GM19239 (cell line): ENCODE data around the gene ETV6.
A peak's percentile ranks its signal among the peaks of the same experiment; 100 is the strongest.
"Not testable (repeated sequence)": the region's sequence is repeated elsewhere in the genome, so short reads cannot be mapped to it uniquely, and the experiment has no call there.

Experiments used
- DNase-seq: peaks from one replicate; pipeline ENCODE4 v3.0.0; 2011; ENCODE audit warnings: low spot score; ENCODE audit not compliant: insufficient read length
- FAIRE-seq: peaks from 2 replicates; lab custom pipeline; 2011; peaks lifted over from hg19 to GRCh38; lab: Jason Lieb, UNC

Gene ETV6

DNA sequence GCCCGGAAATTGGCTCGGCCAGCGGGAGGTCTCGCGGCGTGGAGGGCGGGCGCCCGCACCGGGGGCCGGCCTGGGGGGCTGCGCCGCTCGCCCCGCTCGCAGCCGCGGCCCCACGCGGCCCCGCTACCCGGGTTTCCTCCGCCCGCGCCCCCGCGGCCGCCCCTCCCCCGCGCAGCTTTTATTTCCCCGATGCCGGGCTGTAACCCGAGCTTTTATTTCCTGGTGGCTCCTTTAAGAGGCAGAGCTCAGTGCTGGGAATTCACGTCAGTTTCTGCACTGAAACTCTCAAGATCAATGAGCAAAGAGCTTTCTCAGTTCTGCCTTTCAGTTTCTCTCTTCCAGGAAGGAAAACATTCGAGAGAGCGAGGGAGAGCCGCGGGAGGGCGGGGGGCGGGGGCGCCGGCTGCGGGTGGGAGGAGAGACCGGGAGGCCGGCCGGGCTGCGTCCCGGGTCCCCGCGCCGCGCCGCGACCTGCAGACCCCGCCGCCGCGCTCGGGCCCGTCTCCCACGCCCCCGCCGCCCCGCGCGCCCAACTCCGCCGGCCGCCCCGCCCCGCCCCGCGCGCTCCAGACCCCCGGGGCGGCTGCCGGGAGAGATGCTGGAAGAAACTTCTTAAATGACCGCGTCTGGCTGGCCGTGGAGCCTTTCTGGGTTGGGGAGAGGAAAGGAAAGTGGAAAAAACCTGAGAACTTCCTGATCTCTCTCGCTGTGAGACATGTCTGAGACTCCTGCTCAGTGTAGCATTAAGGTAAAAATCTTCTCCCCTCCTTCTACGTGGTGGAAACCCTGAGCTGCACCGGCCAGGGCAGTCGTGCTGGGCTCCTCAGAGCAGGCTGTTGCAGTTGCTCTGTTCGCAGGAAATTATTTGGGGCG lies at the start of gene ETV6:
TSS of gene ETV6 (plus strand) at position 262 of the 873 bp plus-strand sequence. CDS start at position 716, 454 bp downstream.
- FAIRE-seq = peak; percentile 78

DNA sequence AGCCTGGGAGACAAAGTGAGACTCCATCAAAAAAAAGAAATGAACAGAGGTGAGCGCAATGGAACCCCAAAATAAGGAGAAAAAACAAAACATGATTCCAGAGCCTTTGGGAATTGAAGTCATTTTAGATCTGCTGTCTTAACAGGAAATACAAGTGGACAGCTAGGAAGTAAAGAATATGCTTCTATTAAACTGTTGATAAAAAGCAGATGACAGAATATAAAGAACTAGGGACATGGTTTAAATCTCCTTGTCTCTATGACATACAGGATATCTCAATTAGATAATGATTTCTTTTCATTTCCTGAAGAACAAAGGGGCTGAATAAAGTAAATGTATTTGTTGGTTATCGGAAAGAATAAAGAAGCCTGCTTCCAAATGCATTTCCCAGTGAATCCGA lies 49.3 kb upstream of the ETV6 start:
- DNase-seq (no peak), FAIRE-seq (no peak)

More for the DNA sequence above, at the start of gene ETV6:
- peak; percentile 91 for DNase-seq

DNA sequence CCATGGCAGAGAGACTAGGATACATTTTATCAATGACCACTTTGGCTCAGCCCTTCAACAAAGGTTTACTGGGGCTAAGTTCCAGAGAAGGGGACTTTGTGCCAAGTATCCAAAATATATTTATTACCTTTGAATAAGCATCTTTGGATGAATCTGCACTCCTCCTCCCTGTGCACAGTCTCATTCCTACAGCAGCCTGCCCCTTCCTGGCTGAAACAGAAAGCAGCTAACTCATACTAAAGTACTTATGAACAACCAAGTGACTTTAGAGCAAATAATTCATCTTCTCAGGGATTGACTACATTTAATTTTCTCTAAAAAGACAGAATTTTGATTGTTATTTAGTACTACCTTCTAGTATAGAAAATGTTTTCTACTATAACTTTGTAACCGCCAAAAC lies 47.8 kb upstream of the ETV6 start:
- peak; percentile 51 for FAIRE-seq
- no peak for DNase-seq

DNA sequence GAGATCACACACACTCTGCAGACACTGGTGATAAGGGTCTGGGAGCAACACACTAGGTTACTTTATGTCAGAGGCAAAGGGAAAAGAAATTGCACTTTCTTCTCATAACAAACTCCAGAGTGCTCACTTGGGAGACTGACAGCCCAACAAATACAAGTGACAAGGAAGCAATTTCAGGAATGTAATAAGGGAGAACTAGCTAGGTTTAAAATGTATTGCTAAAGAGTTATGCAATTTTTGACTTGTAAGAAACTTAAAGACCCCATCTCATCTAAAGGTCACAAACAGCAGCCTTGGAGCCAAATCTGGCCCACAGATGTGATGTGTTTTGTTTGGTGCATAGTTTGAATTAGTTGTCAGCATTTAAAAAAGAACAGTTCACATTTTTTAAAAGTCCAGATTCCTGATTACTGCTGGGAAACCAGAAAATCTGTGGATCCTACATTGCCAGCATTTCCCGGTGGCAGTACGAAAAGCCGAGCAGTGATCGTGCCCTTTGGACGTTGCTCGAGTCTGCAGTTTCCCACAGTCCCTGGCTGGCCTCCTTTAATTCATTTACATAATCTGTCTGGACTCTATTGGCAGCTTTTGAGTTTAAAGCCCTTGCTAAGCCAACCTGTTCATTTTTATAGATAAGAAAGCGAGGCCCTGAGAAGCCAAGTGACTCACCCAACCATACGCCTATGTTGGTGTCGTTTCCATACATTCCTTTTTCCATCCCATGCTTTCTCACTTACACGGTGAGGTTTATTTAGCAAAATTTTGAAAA lies 42.0 kb upstream of the ETV6 start:
- FAIRE-seq (no peak), DNase-seq (no peak)

DNA sequence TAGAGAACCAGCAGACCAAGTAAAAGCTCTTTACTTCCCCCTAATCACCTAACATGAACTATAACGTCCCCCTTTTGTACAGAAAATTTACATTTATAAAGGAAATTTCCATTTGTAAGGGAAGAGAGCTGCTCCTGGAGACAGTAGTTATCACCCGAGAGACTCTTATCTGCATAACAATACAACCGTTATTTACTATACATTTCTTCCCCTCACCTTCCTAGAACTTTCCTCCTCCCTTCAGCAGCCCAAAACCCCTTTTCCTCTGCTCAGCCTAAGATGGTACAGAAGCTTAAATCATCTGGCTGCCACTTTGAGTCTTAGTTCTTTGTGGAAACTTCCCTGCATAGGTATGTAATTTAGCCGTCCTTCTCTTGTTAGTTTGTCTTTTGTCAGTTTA lies 40.4 kb upstream of the ETV6 start:
- DNase-seq = no peak
- no peak for FAIRE-seq

DNA sequence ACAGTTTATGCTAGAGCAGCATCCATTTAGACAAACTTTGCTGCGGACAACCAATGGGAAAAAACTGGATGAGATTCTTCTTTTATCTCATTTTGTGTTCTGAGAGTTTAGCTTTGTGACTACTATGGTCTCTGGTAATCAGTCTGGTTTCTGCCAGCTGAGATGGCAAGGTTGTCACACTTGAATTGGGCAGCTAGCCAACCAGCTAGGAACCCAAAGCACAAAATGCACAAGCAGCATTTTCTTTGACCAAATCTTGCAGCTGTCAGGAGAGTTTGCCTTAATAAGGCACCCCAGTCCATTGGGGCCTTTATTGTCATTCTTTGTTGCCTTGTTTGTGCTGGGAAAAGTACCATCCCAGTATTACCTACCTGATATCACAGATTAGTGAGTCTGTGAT lies 34.0 kb upstream of the ETV6 start:
- no peak for DNase-seq
- FAIRE-seq = no peak

DNA sequence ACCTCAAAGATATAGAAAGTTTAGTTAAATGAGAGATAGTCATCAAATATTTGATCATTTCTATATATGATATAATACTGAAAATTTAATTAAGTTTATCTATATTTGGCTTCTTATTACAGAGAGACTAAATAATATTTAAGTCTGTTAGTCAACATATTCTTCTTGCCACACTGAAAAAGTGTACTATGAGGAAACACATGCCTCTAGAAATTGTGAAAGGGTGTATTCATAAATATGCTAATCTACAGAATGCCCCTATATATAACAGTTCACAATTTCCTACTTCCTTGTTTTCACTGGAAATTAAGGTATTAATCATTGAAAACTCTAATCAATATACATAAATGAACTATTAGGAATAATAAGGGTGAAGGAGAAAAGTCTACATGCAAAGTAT lies 31.4 kb upstream of the ETV6 start:
- FAIRE-seq (no peak), DNase-seq (no peak)

DNA sequence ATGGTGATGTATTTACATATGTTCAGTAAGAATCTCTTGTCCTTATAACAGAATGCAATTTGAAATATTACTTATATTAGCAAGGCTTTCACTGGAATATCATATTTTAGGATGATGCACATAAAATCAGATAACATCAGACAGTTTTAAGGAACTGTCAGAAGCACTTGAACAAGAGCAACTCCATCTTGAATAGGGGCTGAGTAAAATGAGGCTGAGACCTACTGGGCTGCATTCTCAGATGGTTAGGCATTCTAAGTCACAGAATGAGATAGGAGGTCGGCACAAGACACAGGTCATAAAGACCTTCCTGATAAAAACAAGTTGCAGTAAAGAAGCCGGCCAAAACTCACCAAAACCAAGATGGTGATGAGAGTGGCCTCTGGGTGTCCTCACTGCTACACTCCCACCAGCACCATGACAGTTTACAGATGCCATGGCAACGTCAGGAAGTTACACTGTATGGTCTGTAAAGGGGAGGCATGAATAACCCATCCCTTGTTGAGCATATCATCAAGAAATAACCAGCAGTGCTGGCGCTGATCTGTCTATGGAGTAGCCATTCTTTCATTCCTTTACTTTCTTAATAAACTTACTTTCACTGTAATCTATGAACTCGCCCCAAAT lies 27.6 kb upstream of the ETV6 start:
- FAIRE-seq = no peak

DNA sequence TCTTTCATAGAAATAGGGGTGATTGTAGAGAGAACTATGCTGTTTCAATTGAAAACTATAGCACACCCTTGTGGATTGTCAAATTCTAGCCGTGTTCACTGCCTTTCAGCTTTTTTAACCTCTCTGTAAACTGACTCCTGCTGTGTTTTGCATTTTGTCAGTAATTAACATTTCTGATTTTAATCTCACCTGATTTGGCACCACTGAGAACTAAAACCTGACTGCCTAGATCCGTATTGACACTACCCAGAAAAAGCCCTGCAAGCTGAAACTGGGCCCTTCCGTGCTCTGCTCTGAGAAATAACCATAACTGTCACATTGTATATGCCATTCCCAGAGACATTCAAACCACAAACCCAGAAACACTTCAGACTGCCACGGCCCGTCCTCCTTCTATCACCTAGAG lies 26.6 kb upstream of the ETV6 start:
- DNase-seq (no peak), FAIRE-seq (peak; percentile 71)

More for the DNA sequence above, 27.6 kb upstream of the ETV6 start:
- no peak for DNase-seq

DNA sequence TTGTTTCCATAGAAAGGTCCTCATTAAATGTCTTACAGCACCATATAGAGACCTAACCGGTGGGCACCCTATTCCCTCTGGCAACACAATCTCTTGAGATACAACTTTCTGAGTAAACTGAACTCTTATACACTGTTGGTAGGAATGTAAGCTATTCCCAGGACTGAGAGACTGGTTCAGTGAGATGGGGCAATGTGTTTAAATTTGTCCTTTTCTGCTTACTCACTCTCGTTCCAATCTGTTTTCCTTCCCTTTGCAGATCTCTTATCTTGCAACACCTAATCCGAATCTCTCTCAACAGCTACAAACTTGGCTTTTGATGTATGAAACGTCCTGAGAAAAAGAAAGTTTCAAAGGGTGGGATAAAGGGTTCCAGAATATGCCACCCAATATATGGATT lies 26.1 kb upstream of the ETV6 start:
- FAIRE-seq (no peak), DNase-seq (no peak)

DNA sequence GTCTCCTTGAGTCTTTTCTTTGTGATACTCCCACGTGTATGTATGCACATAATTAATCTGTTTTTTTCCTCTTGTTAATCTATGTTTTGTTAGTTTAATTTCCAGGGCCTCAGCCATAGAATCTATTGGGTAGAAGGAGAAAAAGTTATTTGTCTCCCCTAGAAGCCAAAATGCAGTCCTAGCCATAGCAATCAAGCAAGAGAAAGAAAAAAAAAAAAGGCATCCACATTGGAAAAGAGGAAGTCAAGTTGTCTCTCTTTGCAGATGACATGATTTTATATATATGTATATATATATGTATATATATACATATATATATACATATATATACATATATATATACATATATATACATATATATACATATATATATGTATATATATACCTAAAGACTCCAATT lies 25.4 kb upstream of the ETV6 start:
- DNase-seq = no peak

DNA sequence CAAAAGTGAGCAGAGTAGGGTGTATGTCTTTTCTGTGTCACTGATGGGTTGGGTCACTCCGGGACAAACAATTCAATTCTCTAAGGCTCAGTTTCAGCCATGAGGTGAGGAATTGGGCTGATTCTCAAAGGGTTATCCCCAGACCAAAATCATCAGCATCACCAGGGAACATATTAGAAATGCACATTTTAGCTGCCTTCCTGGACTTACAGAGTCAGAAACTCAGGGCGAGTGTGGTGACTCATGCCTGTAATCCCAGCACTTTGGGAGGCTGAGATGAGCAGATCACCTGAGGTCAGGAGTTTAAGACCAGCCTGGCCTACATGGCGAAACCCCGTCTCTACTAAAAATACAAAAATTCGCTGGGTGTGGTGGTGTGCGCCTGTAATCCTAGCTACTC lies 21.8 kb upstream of the ETV6 start:
- FAIRE-seq, DNase-seq: not testable (repeated sequence)

More for the DNA sequence above, 25.4 kb upstream of the ETV6 start:
- FAIRE-seq = no peak

DNA sequence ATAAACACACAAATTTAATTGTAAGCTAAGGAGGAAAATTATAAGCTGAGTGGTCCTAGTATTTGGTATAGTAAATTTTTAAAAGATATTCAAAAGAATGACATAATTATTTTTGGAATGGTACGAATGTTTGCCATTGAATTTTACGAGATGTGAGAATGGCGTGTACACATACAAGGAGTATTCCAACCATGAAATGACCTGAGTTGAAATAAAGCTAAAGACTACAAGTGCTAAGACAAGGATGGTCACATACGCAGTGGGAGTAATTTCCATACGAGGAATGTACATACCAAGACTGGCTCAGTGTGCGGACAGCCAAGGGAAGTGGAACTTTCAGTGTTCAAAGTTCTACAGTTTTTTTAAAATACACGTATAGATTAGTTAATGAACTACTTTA lies 21.1 kb upstream of the ETV6 start:
- DNase-seq (no peak), FAIRE-seq (no peak)

DNA sequence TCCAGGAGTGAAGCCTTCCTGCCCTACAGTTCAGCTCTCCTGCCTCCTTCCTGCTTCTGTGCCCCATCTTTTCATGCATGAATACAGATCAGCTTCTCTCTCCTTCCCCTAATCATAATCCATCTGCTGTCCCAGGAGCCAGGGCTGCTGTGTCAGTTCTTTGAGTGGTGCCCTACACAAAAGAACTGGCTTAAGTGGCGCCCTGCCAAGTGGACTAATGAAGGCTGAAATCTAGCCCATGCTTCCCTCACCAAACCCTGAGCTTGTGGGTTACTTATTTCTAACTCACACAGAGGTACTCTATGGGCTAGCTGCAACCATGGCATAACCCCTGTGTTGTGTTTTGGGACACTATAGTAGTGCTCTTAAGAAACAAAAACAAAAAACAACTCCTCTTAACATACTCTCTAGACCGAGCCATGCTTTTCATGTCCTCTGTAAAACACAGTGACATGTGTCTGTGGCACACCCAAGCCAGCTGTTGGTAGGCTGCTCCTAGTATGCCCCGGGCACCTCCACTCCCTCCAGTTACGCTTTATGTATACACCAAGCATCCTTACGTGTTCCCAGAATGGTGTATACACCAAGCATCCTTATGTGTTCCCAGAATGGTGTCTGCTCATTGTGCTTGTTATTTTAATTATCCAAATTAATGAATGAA lies 19.3 kb upstream of the ETV6 start:
- no peak for FAIRE-seq
- no peak for DNase-seq

DNA sequence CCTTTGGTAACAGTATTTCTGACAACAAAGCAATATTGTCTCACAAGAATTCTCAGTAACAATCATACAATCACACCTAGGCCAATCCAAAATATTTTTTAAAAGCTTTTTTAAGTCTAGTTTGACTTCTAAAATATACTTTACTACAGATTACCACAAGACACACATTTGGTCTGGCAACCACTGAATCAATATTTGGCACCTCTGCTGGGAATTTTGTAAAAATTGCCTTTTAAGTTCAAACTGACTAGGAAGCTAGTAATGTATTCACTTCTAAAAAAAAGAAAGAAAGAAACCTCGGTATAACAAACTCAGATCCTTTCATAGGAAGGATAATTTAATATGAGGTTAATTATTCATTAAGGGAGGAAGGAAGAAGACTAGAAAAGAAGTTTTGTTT lies 18.2 kb upstream of the ETV6 start:
- no peak for DNase-seq

DNA sequence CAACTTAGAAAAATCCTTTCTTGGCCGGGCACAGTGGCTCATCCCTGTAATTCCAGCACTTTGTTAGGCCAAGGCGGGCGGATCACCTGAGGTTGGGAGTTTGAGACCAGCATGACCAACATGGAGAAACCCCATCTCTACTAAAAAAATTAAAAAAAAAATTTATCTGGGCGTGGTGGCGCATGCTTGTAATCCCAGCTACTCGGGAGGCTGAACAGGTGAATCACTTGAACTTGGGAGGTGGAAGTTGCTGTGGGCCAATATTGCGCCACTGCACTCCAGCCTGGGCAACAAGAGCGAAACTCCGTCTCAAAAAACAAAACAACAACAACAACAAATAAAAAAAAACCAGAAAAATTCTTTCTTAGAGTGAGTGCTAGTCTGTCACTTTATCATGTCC lies 17.6 kb upstream of the ETV6 start:
- not testable (repeated sequence) for DNase-seq, FAIRE-seq

More for the DNA sequence above, 18.2 kb upstream of the ETV6 start:
- FAIRE-seq = no peak

DNA sequence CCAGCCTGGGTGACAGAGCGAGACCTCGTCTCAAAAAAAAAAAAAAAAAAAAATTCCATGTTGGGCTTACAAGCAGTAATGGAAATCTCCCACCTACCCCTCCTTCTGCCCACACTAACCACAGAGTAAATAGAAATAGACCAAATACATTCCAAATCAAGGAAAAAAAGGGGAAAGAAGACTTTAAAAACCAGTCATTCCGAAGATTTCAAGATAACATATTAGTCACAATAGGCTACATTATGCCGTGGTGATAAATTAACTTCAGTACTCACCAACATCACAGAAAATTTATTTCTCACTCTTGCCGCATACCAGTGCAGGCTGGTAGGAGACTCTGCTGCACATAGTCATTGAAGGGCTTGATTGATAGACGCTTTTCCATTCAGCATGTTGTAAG lies 15.5 kb upstream of the ETV6 start:
- FAIRE-seq (no peak), DNase-seq (no peak)

DNA sequence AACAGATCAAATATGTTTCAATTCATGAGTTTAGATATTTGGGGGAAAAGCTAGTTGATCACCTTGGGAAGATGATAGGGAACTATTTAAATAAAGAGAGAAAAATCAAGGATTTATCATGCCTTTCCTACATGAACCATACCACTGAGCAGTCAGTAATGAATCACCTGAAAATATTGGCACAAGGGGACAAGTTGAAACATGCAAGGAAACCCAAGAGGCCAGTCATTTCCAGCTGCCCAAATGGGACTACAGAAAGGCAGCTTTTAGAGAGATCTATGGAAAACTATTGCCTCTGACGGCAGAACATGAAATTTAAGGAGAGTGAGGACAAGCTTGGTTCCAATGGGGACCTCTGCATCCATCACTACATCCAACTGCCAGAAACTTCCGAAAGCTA lies 14.1 kb upstream of the ETV6 start:
- DNase-seq = no peak
- FAIRE-seq = no peak

DNA sequence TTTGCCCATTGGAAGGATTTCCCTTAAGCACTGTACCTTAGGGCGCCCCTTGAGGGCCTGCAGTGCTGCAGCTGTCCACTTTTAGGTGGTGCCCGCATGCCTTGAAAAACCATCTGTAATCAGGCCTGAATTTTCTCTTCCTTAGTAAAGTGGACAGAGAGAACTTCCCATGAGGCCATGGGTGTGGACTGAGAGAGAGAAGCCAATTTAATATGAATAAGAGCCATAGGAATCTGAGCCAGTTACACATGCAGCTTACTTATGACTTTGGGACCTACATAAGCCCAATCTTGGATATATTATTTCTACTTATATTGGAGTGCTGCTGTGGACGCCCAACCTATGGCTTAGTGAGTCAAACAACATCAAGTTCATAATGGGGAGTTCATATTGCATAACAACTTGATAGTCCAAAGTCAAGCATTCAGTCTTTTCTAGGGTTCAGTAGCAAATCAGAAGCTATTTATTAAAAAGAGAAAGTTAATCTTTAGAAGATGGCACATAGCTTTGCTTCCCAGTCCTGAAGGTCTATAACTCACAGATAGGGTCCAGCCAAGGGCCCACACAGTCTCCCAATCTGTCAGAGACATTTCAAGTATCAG lies 11.1 kb upstream of the ETV6 start:
- DNase-seq = no peak
- no peak for FAIRE-seq

DNA sequence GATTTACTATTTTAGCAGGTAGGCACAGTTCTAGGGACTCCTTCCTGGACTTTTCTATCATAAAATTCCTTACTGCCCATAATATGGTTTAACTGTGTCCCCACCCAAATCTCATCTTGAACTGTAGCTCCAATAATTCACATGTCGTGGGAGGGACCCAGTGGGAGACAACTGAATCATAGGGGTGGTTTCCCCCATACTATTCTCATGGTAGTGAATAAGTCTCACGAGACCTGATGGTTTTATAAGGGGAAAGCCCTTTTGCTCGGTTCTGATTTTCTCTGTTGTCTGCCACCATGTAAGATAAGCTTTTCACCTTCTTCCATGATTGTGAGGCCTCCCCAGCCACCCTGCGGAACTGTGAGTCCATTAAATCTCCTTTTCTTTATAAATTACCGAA lies 10.0 kb upstream of the ETV6 start:
- no peak for FAIRE-seq
- DNase-seq = no peak
